IPS-20b (cell line): ENCODE measurements around the gene PCSK9.
A peak's percentile ranks its signal among the peaks of the same experiment; 100 is the strongest.
"Not testable (repeated sequence)": the region's sequence is repeated elsewhere in the genome, so short reads cannot be mapped to it uniquely, and the experiment has no call there.

Source experiments
- H3K27ac ChIP-seq: one replicate; pipeline ENCODE4 v1.5.1; 2013; ENCODE audit warnings: low read length
- H3K27me3 ChIP-seq: 2 replicates; pipeline ENCODE4 v1.6.1; 2013; ENCODE audit warnings: mild to moderate bottlenecking, low read length, inconsistent platforms; ENCODE audit not compliant: insufficient read depth
- H3K36me3 ChIP-seq: 2 replicates; pipeline ENCODE4 v1.6.1; 2013; ENCODE audit warnings: low read depth, mild to moderate bottlenecking, inconsistent platforms, low read length, moderate library complexity; ENCODE audit not compliant: insufficient read depth
- H3K4me1 ChIP-seq: 2 replicates; pipeline ENCODE4 v1.6.1; 2013; ENCODE audit warnings: mild to moderate bottlenecking, control low read depth, inconsistent platforms, low read length, moderate library complexity; ENCODE audit not compliant: insufficient read depth
- H3K4me3 ChIP-seq: 2 replicates; pipeline ENCODE4 v1.5.1; 2013; ENCODE audit warnings: mild to moderate bottlenecking, low read length, inconsistent platforms
- H3K9ac ChIP-seq: 2 replicates; pipeline ENCODE4 v1.6.1; 2013; ENCODE audit warnings: low read depth, mild to moderate bottlenecking, inconsistent platforms, low read length, moderate library complexity
- H3K9me3 ChIP-seq: 2 replicates; pipeline ENCODE4 v1.6.1; 2013; ENCODE audit warnings: mild to moderate bottlenecking, low read depth, low read length, inconsistent platforms; ENCODE audit not compliant: insufficient read depth

The PCSK9 gene

GRCh38 chr1:55012661-55013060 is 26.7 kb upstream of the PCSK9 start:
- Histone ChIP-seq H3K36me3 (no peaks in the 10 kb centered on the region), H3K9ac (no peak overlapping the region), H3K9me3 (no peaks in the 10 kb centered on the region; the same call in 1 of the 2 replicates), H3K4me1 (peaks cover 10% of the 10 kb centered on the region; the same call in 1 of the 2 replicates), H3K4me3 (no peak overlapping the region), H3K27me3 (peaks cover 7% of the 10 kb centered on the region; the same call in 1 of the 2 replicates), H3K27ac (no peak overlapping the region)

- Histone ChIP-seq H3K4me3 (no peak overlapping the region), H3K9ac (no peak overlapping the region), H3K27me3 (peaks cover 7% of the 10 kb centered on the region; the same call in 1 of the 2 replicates), H3K36me3 (no peaks in the 10 kb centered on the region), H3K27ac (no peak overlapping the region), H3K9me3 (no peaks in the 10 kb centered on the region), H3K4me1 (peaks cover 9% of the 10 kb centered on the region; the same call in 1 of the 2 replicates)
Observed at GRCh38 chr1:55015123-55015522, 24.2 kb upstream of the PCSK9 start.

DNA sequence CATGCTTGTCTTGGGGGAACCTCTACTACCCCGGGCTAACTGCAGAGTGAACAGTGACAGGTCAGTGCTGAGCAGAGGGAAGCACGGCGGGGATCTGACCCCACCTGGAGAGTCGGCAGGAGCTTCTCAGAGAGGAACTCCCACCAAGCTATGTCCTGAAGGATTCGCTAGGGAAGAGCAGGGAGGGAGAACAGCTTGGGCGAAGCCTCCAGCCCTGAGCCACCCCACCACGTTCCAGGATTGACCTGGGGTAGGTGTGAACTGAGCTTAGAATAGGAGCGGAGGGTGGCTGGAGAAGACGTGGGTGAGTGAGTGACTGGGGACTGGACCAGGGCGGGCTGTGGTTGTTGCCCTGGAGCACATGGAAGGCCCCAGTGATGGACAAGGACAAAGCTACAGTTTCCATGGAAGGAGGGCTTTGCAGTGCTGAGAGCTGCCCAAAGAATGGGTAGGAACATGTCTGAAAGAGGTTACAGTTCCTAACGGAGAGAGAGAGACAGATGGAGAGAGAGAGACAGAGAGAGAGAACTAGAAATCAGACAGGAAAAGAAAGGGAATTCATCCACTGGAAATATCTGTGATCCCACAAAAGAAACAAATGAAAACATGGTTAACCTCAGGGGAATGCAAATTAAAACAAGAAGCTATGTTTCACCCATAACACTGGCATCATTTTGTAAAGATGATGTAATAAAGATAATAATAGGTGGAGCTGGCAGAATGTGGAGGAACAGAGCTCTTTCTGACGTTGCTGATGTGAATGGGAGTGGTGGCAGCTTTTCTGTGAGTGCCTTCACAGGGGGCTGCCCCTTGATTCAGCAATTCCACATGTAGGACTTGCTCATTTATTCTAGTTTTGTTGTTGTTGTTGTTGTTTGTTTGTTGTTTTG is 23.4 kb upstream of the PCSK9 start:
- no peak overlapping the region for H3K27ac ChIP-seq
- no peaks in the 10 kb centered on the region for H3K36me3 ChIP-seq
- no peak overlapping the region for H3K9ac ChIP-seq
- H3K9me3 ChIP-seq = no peaks in the 10 kb centered on the region
- peaks cover 7% of the 10 kb centered on the region; the same call in 1 of the 2 replicates for H3K27me3 ChIP-seq
- no peak overlapping the region for H3K4me3 ChIP-seq
- H3K4me1 ChIP-seq = peaks cover 2% of the 10 kb centered on the region; the same call in 1 of the 2 replicates

DNA sequence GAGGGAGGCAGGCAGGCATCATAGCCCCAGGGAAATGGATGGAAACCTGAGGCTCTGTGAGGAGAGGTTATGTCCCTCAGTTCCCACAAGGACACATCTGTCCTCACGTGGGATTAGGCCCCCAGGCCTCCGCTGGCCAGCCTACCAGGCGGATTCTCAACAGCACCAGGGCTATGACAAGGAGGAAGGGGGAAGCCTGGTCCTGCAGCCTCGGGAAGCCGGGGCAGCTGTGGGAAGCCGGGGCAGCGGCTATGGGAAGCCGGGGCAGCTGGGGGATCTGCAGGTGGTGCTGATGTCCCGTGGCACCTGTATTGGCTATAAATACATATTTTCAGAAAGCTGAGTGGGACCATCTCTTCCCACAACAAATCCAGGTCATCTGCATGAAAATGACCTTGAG is 21.0 kb upstream of the PCSK9 start:
- Histone ChIP-seq H3K9ac (no peak overlapping the region), H3K4me1 (peaks cover 3% of the 10 kb centered on the region; the same call in 1 of the 2 replicates), H3K27me3 (peaks cover 7% of the 10 kb centered on the region; the same call in 1 of the 2 replicates)

GRCh38 chr1:55021942-55022546 is 17.3 kb upstream of the PCSK9 start:
- Histone ChIP-seq H3K4me1 (peaks cover 3% of the 10 kb centered on the region; the same call in 1 of the 2 replicates), H3K36me3 (no peaks in the 10 kb centered on the region), H3K9ac (peak overlapping the region; percentile 28; the same call in 1 of the 2 replicates), H3K4me3 (no peak overlapping the region), H3K27me3 (no peaks in the 10 kb centered on the region), H3K9me3 (no peaks in the 10 kb centered on the region), H3K27ac (no peak overlapping the region)

More for the DNA sequence above, 21.0 kb upstream of the PCSK9 start:
- Histone ChIP-seq H3K4me3 (no peak overlapping the region), H3K9me3 (no peaks in the 10 kb centered on the region), H3K36me3 (no peaks in the 10 kb centered on the region), H3K27ac (no peak overlapping the region)

GRCh38 chr1:55024163-55024562 is 15.2 kb upstream of the PCSK9 start:
- H3K36me3 ChIP-seq, H3K4me1 ChIP-seq, H3K27me3 ChIP-seq, H3K9me3 ChIP-seq, H3K4me3 ChIP-seq, H3K27ac ChIP-seq, H3K9ac ChIP-seq: not testable (repeated sequence)

GRCh38 chr1:55026682-55027081 is 12.7 kb upstream of the PCSK9 start:
- not testable (repeated sequence) for H3K4me3 ChIP-seq, H3K36me3 ChIP-seq, H3K9me3 ChIP-seq, H3K4me1 ChIP-seq, H3K27ac ChIP-seq, H3K27me3 ChIP-seq, H3K9ac ChIP-seq

DNA sequence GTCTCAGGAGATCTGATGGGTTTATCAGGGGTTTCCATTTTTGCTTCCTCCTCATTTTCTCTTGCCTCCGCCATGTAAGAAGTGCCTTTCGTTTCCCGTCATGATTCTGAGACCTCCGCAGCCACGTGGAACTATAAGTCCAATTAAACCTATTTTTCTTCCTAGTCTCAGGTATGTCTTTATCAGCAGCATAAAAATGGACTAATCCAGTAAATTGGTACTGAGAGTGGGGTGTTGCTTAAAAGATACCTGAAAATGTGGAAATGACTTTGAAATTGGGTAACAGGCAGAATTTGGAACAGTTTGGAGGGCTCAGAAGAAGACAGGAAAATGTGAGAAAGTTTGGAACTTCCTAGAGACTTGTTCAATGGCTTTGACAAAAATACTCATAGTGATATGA is 8.2 kb upstream of the PCSK9 start:
- not testable (repeated sequence) for H3K36me3 ChIP-seq, H3K27me3 ChIP-seq, H3K4me3 ChIP-seq, H3K4me1 ChIP-seq, H3K27ac ChIP-seq, H3K9ac ChIP-seq, H3K9me3 ChIP-seq

- H3K36me3 ChIP-seq = no peaks in the 10 kb centered on the region
Observed at GRCh38 chr1:55033265-55033614, 6.1 kb upstream of the PCSK9 start.

GRCh38 chr1:55034476-55035133 is 4.7 kb upstream of the PCSK9 start:
- peaks cover 7% of the 10 kb centered on the region for H3K4me1 ChIP-seq
- no peak overlapping the region for H3K9ac ChIP-seq
- no peak overlapping the region for H3K27ac ChIP-seq
- H3K36me3 ChIP-seq = no peaks in the 10 kb centered on the region
- peaks cover 28% of the 10 kb centered on the region for H3K27me3 ChIP-seq
- no peaks in the 10 kb centered on the region for H3K9me3 ChIP-seq
- no peak overlapping the region for H3K4me3 ChIP-seq

More at GRCh38 chr1:55033265-55033614, 6.1 kb upstream of the PCSK9 start:
- Histone ChIP-seq H3K4me1 (no peaks in the 10 kb centered on the region), H3K9me3 (no peaks in the 10 kb centered on the region), H3K9ac (no peak overlapping the region), H3K27me3 (peaks cover 15% of the 10 kb centered on the region), H3K27ac (no peak overlapping the region), H3K4me3 (no peak overlapping the region)

- H3K36me3 ChIP-seq = no peaks in the 10 kb centered on the region
- peaks cover 41% of the 10 kb centered on the region for H3K27me3 ChIP-seq
- H3K9ac ChIP-seq = no peak overlapping the region
- peaks cover 7% of the 10 kb centered on the region for H3K4me1 ChIP-seq
- no peaks in the 10 kb centered on the region for H3K9me3 ChIP-seq
- no peak overlapping the region for H3K4me3 ChIP-seq
- H3K27ac ChIP-seq = no peak overlapping the region
Observed at GRCh38 chr1:55035904-55036303, 3.4 kb upstream of the PCSK9 start.
